OCI-LY7 (cell line): ENCODE data around the gene AXIN1. TPM values are rescaled to one million over a fixed set of nuclear protein-coding genes. Genes with fewer than 3 reads are reported as not detected.

ENCODE experiments used
- BruUV-seq: library from RNA; stranded (reverse); fragments of 400-500 nt; replicated peaks from 2 replicates; lab custom pipeline; 2021; lab: Mats Ljungman, UMichigan
- CTCF ChIA-PET: fragments of 300-600 bp; sonication (Branson Sonifier 250); formaldehyde crosslinking; loops from one replicate; lab custom pipeline; 2022; ENCODE audit warnings: antibody characterized with exemption; ENCODE audit not compliant: unreplicated experiment; lab: Charles Lee
- POLR2A ChIA-PET: fragments of 300-600 bp; sonication (Branson Sonifier 250); formaldehyde crosslinking; loops from one replicate; lab custom pipeline; 2022; ENCODE audit warnings: antibody characterized with exemption; lab: Charles Lee
- DNase-seq: peaks from one replicate; pipeline ENCODE4 v3.0.0-alpha.2; 2015; ENCODE audit warnings: low spot score
- H2AFZ ChIP-seq: fragments of 200-600 bp; sonication (generic), shearing (Covaris generic); 2 replicates; pipeline ENCODE4 v1.6.1; 2014; ENCODE audit warnings: mild to moderate bottlenecking, antibody characterized with exemption, low read length, moderate library complexity
- H3K27ac ChIP-seq: fragments of 200-600 bp; sonication (generic); 2 replicates; pipeline ENCODE4 v1.5.1; 2014; ENCODE audit warnings: mixed run types, low read depth, mild to moderate bottlenecking, moderate library complexity, low read length, inconsistent platforms; ENCODE audit not compliant: poor library complexity, severe bottlenecking
- H3K36me3 ChIP-seq: fragments of 200-600 bp; sonication (generic); 2 replicates; pipeline ENCODE4 v1.6.1; 2014; ENCODE audit warnings: mild to moderate bottlenecking, antibody characterized with exemption, low read length, moderate library complexity, mixed read lengths; ENCODE audit not compliant: insufficient read depth
- H3K4me1 ChIP-seq: fragments of 200-600 bp; sonication (generic); 2 replicates; pipeline ENCODE4 v1.5.1; 2014; ENCODE audit warnings: mild to moderate bottlenecking, low read length; ENCODE audit not compliant: insufficient read depth, poor library complexity, severe bottlenecking
- H3K4me2 ChIP-seq: fragments of 200-600 bp; sonication (generic); 2 replicates; pipeline ENCODE4 v1.6.1; 2014; ENCODE audit warnings: mild to moderate bottlenecking, low read length
- H3K4me3 ChIP-seq: fragments of 200-600 bp; sonication (generic); 2 replicates; pipeline ENCODE4 v1.5.1; 2014; ENCODE audit warnings: mild to moderate bottlenecking, low read depth, low read length; ENCODE audit not compliant: poor library complexity, severe bottlenecking
- H3K79me2 ChIP-seq: fragments of 200-600 bp; sonication (generic); 2 replicates; pipeline ENCODE4 v1.6.1; 2016; ENCODE audit warnings: low read depth, mild to moderate bottlenecking, low read length, moderate library complexity, mixed read lengths; ENCODE audit not compliant: insufficient read depth
- H3K9me2 ChIP-seq: fragments of 200-600 bp; sonication (generic); 2 replicates; pipeline ENCODE4 v1.6.1; 2016; ENCODE audit warnings: mild to moderate bottlenecking, low read length, mixed read lengths; ENCODE audit not compliant: insufficient read depth
- H3K9me3 ChIP-seq: fragments of 200-600 bp; sonication (generic); 2 replicates; pipeline ENCODE4 v1.6.1; 2014; ENCODE audit warnings: mild to moderate bottlenecking, mixed run types, low read length, mixed read lengths
- H4K20me1 ChIP-seq: fragments of 200-600 bp; sonication (generic); 2 replicates; pipeline ENCODE4 v1.6.1; 2014; ENCODE audit warnings: mild to moderate bottlenecking, antibody characterized with exemption, low read length, moderate library complexity, mixed read lengths; ENCODE audit not compliant: insufficient read depth
- CTCF ChIP-seq: fragments of 200-600 bp; sonication (generic); conservative IDR thresholded peaks from 2 replicates; pipeline ENCODE4 v1.5.1; 2014; ENCODE audit warnings: mild to moderate bottlenecking, antibody characterized with exemption, low read length, moderate library complexity, mixed read lengths
- EZH2phosphoT487 ChIP-seq: fragments of 200-600 bp; sonication (generic); IDR thresholded peaks from 2 replicates; pipeline ENCODE4 v1.6.1; 2018; ENCODE audit warnings: low read depth, borderline replicate concordance, mild to moderate bottlenecking, mixed run types, antibody characterized with exemption, low read length, moderate library complexity, mixed read lengths
- intact Hi-C: fragments of 100-400 bp; cut with micrococcal nuclease; formaldehyde crosslinking; loops from one replicate; pipeline ENCODE4 v1.10.0; 2022; ENCODE audit not compliant: unreplicated experiment
- total RNA-seq, 2 experiments: library from RNA; depleted of rRNA in 1 of 2; stranded (reverse); fragments of >200 nt in 1 of 2; shearing (Covaris generic) in 1 of 2; gene quantifications; 2 replicates each; pipeline ENCODE4 v1.2.3, GENCODE V29; 2014 to 2022

AXIN1 gene
- total RNA-seq, 2 experiments from 2014 or later: 29.0 to 30.3 TPM

GRCh38 chr16:380762-381011 lies 28.2 kb upstream of the AXIN1 start:
- POLR2A ChIA-PET: interaction anchor here (0.6 kb wide), 1 partner anchor 20 kb away, joined by 3 read pairs; no protein-coding TSS in a partner anchor
- Histone ChIP-seq H3K9me3 (no peaks in the 10 kb centered on the region), H2AFZ (no peak overlapping the region), H3K4me1 (peaks cover 13% of the 10 kb centered on the region), H4K20me1 (no peaks in the 10 kb centered on the region), H3K4me3 (peak overlapping the region; percentile 74), H3K36me3 (peaks cover 15% of the 10 kb centered on the region; the same call in 1 of the 2 replicates), H3K9me2 (no peaks in the 10 kb centered on the region), H3K4me2 (peak overlapping the region; percentile 82), H3K79me2 (no peaks in the 10 kb centered on the region), H3K27ac (no peak overlapping the region)
- no peak for TF ChIP-seq CTCF
- TF ChIP-seq EZH2phosphoT487: no peak
- no TSS peak for BruUV-seq
- CTCF ChIA-PET: no interaction called here
- intact Hi-C loops: loop anchor here (5.0 kb wide), 1 partner anchor 187 kb away; the partner anchor contains the start of genes NHLRC4 and PIGQ
- DNase-seq: no peak

- H3K4me3 ChIP-seq: no peak overlapping the region
- BruUV-seq: no TSS peak
- no peaks in the 10 kb centered on the region for H3K9me2 ChIP-seq
- intact Hi-C loops: loop anchor here (5.0 kb wide), 1 partner anchor 187 kb away; the partner anchor contains the start of genes NHLRC4 and PIGQ
- DNase-seq: no peak
- H3K27ac ChIP-seq: no peak overlapping the region
- H3K4me2 ChIP-seq: peak overlapping the region; percentile 82
- TF ChIP-seq EZH2phosphoT487 (no peak), CTCF (no peak)
- ChIA-PET POLR2A (interaction anchor here (0.6 kb wide), 1 partner anchor 20 kb away, joined by 3 read pairs; no protein-coding TSS in a partner anchor), CTCF (no interaction called here)
- no peaks in the 10 kb centered on the region for H3K9me3 ChIP-seq
- H3K36me3 ChIP-seq: peaks cover 15% of the 10 kb centered on the region; the same call in 1 of the 2 replicates
- peaks cover 13% of the 10 kb centered on the region for H3K4me1 ChIP-seq
- no peaks in the 10 kb centered on the region for H4K20me1 ChIP-seq
- H2AFZ ChIP-seq: no peak overlapping the region
- H3K79me2 ChIP-seq: no peaks in the 10 kb centered on the region
Measured at GRCh38 chr16:379961-380761, 27.6 kb upstream of the AXIN1 start.
